ENCODE results near the gene PNCK.
"Not testable (repeated sequence)": the region's sequence is repeated elsewhere in the genome, so short reads cannot be mapped to it uniquely, and the experiment has no call there.

Gene PNCK

DNA sequence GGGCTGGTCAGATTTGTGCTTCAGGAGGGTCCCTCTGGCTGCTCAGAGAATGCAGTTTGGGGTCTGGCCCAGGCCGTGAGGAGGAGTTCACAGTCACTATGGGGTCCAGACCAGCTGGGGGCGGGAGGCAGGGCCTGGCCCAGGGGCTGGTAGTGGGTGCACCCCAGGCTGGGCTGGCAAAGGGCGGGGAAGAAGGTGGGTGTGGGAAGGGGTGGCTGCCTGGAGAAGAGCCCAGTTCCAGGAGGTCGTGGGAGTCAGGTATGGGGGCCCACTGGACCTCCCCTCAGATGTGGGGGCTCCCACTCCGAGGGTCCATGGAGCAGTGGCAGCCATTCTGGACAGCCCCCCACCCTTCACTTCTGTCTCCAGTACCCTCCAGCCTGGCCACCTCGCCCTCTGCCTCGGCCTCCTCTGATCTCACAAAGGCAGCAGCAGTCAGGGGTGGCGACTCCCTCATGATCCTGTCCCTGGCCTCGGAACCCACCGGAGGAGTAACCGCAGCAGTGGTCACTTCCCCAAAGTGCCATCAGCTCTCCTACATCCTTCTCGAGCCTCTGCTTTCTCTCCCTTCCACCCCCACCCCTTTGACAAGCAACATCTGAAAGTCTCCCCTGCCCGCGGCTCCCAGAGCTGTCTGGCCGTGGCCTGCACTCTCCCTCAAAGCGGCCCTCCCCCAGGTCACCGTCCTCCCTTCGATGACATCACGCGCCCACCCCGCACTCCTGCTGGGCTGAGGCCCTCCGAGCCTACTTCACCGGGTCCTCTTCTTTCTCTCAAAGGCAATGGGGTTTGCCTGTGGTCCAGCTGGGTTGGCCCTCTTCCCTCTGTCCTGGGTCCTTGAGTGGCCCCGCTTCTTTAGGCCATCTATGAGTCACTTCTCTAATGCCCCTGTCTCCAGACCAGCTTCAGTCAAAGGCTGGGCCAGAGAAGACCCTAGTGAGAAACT, 12.4 kb upstream of the PNCK start:
- no peak for DNase-seq (ENCODE audit: low read depth)

DNA sequence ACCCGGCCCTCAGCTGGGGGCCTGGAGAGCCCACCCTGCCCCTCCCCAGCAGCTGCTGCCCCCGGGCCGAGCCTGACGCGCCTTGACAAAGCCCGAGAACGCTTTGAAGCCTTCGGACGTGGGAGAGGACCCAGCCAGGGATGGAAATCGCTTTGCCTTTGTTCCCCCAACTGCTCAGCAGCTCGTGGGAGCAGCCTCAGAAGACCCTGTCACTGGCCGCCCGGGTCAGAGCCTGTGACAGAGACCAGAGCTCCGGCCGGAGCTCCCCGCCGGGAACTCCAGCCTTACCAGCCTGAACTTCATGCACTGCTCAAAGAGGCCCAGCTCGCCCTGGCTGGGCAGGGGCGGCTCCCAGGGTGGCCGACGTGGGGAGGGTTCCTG, 11.5 kb upstream of the PNCK start:
- no peak for DNase-seq (ENCODE audit: low read depth)

DNA sequence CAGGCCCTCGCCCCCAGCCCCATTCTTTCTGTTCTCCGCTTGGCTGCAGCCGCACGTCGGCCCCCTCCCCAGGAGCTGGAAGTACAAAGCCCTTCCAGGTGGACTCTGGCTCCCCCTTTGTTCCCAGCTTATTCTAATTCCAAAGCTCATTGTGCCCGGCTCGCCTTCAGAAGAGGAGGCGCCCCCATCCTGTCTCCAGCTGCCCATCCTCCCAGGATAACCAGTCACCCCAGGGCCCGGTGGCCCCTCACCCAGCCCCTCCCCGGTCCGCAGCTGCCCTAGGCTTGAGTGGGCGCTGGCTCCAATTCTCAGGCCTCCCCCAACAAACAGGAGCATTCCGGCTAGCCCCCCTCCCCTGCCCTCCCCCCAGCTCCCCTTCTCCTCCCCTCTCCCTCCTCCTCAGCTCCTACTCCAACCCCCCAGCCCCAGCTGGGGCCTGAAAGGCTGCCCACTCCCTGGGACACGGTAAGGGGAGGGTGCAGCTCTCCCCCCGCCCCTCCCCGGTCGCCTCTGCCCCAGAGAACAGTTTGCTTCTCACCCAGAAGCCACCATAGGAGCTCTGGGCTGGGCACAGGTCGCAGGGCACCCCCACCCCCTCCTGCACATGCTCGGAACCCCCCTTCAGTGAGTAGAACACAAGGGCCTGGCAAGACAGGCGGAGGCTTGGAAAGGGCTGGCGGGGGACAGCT, 11.0 kb upstream of the PNCK start:
- no peak for DNase-seq (ENCODE audit: low read depth)

DNA sequence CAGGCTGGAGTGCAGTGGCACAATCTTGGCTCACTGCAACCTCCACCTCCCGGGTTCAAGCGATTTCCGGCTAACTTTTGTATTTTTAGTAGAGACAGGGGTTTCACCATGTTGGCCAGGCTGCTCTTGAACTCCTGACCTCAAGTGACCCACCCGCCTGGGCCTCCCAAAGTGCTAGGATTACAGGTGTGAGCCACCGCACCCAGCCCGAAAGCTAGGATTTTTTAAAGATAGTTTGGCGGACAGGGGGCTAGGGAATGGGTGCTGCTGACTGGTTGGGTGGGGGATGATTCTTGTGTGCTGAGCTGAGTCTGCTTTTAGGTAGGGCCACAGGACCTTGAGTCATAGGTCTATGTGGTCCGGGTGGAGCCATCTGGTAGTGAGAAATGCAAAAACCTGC, 9.9 kb upstream of the PNCK start:
- not testable (repeated sequence) for DNase-seq (ENCODE audit: low read depth)

DNA sequence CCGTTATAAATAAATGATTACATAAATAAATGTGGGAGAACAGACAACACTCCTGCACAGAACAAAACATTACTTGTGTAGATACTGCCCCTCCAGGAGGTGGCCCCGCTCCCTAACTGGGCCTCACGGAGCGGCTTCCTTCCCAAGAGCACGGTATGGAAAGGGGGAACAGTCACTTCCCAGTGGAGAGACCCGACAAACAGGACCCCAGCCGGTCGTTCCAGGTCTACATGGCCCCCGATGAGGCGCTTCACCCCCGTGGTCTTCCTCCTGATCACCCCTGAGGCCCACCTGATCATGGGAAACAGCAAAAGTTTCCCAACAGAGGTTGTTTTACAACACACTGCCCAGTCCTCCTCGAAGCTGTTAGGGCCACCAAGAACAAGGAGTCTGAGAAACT, 7.6 kb upstream of the PNCK start:
- no peak for DNase-seq (ENCODE audit: low read depth)

DNA sequence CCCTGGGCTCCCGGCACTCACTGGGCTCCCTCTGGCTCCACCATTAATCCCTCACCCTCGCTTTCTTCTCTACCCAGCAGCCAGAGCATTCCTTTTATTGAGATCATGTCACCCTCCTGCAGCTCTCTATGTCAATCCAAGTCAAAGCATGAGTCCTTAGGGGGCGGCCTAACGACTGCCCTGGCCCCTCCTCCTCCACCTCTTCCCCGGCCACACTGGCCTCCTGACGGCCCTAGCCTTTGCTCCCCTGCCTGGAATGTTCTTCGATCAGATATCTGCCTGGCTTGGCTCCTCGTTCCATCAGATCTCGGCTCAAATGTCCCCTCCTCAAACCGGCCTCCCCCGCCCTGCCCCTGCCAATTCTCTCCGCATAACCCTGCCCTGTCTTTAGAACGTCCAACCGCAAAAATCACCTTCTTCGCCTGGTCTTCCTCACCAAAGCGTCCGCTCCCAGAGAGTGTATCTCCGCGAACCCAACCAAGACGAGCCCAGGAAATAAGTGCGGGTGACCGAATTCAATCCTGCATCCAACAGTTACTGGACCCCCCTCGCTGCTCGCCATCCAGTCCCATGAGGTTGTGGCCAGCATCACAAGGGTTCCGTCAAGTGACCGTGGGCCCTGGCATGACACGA, 722 bp upstream of the PNCK start:
- no peak for DNase-seq (ENCODE audit: low read depth)

DNA sequence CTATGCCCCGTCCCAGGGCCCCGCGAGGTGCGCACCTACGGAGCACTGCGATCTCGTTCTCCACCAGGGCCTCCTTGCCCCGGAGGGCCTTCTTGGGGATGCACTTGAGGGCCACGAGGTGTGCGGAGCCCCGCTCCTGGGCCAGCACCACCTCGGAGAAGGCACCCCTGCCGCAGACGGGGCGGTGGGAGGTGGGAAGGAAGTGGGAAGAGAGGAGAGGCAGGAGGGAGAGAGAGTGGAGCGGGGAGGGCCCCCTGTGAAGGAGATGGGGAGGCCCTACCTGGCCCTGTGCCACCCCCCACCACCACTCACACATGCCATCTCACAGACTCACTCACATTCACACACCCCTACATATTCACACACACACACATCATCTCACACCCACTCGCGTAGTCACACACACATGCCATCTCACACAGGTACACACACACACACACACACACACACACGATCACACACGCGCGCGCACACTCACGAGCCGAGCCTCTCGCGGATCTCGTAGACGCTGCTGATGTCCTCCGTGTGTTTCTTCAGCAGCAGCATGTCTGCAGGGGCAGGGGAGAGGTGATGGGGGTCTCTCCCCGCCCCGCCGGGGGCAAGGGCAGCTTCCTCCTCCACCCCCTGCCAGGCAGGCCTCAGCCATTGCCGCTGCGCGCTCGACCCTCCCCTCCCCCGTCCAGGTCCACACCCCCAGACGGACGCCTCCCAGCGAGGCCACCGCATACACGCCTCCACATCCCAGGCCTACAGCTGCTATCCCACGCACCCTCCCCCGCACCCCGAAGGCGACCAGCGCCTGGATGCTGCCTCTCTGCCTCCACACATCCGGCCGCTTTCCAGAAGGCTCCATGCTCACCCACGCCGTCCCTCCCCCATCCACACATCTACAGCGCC, 834 bp downstream of the PNCK start:
- DNase-seq (ENCODE audit: low read depth), result no peak

DNA sequence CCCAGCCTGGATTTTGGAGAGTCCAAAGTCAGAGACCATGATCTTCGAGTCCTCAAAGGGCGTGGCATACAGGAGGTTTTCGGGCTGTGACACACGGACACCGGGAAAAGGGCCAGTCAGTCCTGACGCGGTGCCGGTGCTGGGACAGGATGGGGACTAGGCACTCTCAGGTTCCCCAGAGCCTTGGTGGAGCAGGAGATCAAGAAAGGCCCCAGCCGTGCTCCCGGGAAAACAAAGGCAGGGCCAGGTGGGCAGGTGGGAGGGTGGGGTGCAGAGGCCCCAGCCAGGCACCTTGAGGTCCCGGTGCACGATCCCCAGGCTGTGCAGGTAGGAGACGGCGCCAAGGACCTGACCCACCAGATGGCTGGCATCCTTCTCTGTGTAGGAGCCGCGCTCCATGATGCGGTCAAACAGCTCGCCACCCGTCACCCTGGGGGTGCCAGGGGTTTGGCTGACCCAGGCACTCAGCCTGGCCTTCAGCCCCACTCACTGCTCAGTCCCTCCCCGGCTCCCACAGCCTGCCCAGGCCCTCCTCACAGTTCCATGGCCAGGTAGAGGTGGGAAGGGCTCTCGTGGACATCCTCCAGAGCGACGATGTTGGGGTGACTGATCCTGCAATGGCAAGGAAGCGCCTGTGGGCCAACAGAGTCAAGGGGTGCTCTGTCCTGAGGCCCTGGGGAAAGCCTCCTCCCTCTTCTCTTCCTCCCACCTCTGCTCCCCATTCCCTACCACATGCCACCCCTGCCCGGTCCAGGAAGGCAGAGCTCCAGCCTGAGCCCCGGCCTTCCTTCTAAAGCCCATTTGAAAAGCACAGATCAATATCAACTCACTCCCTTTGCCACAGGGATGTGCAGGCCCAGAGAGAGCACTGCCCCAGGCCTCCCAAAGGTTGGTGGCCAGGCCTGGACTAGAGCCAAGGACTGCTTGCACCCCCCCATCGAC, 1.8 kb downstream of the PNCK start:
- no peak for DNase-seq (ENCODE audit: low read depth)

DNA sequence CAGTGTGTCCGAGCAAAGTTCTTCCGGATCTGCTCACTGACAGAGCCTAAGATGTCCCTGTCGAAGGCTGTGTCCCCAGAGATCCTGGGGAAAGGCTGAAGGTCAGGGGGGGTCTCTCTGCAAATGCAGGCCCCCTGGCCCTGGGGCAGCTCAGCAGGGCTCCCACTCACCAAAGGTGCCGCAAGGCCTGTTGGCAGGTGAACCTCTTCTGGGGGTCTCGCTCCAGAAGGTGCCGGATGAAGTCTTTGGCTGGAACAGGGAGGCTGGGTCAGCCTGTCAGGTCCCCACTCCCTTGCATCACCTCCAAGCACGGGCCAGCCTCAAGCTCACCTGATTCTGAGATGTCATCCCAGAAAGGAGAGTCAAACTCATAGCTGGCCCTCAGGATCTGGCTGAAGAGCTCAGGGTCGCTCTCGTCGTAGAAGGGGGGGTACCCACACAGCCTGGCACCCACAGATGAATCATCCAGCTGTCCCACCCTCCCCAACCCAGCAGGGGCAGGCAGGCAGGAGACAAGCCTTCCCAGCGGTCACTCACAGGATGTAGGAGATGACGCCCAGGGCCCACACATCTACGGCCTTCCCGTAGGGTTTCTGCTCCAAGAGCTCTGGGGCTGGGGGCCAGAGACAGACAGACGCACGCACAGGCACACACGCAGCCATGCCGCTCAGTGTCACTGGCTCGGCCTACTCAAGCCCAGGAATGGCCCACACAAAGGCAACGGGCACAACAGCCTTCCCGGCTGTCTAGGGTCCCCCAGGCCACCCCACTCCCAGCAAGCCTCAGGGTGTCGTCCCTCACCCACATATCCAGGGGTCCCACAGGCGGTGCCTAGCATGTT, 2.6 kb downstream of the PNCK start:
- DNase-seq (ENCODE audit: low read depth), result no peak

DNA sequence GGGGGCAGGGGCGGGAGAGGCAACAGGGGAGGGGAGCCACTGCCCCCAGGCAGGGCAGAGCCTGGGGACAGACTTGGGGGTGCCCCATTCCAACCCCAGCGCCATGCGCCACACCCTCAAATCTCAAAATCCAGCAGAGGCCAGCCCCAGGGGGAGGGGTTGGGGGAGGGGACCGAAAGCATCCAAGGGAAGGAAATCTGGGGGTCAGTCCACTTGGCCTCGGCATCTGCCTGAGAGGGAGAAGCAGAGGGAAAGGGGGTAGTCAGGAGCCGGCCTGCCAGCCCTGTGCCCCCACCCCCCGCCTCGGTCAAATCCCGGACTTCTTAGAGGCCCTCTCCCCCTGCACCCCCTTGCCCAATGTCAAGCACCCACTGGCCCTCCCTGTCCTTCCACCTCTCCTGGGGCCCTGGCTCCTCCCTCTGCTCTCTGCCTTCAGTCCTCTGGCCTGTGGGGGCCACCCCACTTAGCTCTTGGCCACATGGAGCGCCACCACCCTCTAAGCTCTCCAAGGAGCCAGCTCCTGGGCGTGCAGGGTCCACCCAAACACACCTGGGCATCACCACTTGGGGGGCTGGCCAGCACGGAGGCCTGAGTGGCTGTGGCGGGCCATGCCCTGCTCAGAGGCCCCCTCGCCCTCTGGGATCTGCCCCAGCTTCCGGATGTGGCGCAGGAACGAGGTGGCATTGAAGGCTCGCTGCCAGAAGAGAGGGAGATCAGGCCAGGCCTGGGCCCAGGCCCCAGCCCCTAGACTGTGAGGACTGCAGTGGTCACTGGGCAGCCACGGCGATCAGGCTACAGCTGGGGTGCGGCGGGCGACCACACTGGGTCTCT, 3.5 kb downstream of the PNCK start:
- no peak for DNase-seq (ENCODE audit: low read depth)

DNA sequence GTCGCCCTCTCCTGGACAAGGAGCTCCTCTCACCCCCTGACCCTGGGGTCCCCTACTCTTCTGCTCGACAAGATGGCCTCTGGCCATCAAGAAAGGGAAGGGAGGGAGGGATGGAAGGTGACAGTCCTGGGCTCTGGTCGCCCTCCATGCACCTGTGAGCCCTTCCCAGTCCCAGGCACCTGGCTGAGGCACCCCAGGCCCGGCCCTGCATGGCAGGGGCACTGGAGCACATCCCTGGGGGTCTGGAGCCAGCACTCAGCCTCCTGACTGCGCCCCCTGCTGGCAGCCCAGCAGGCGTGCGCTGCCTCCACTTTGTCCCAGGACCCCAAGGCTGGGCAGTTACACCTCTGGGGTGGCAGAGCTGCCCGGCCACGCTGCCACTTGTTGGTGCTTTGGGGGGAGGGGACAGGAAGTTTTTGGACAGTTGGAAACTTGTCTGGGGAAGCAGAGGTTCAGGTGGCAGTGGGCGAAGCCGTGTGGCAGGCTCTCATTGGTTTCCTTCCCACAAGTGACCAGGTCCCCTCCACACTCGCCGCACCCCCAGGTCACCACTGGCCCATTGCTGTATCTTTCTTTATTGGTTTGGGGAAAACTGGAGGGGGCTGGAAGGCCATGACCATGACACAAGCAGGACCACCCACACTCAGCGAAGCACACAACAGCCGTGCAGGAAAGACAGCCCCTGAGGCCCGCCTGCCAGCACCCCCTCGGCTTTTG, 4.3 kb downstream of the PNCK start:
- DNase-seq (ENCODE audit: low read depth), result peak; percentile 22

DNA sequence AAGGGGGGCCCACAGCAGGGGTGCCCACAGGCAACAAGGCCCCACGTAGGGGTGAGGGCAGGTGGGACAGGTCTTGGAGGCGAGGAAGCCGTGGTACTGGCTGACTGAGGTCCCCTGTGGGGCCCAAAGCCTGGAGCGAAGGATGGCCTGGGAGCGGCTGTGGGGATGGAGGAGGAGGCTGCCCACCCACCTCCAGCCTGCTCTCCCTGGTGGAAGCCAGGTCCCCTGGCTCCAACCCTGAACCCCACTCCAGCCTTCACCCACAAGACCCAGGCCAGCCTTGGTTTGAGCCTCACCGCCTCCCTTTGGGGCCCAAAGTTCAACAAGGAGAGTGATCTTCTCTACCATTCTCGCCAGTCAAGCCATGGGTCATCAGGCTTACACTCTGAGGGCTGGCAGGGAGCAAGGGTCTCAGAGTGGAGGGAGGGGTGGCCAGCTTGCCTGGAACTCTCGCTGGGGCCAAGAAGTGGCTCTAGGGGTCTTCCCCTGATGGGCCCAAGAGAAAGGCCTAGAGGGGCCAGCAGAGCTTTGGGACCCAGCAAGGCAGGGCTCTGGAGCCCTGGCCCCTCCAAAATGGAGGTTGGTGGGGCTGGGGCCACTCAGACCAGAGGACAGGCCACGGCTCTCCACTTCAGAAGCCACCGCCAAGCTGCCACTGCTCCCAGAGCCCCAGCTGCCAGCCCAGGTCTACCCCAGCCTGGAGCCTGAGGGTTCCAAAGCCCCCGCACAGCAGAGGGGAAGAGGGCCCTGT, 5.0 kb downstream of the PNCK start:
- no peak for DNase-seq (ENCODE audit: low read depth)

DNA sequence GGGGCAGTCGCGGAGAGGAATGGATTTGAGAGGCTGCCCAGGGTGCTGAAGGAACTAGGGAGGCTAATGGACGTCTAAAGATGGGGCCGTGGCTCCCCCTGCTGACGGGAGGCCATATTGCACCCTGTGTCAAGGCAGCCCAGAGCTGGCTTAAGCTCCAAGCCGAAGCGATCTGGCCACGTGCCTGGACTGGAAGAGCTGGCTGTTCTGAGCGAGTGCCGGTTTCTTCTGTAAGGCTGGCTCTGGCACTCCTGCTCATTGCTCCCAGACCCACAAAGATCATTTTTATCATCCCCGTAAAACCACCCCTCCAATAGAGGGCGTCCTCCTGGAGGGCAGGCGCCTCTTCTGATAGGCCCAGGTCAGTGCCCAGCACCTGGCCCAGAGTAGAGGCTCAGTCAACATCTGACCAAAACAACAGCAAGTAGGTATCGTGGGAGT, 5.6 kb downstream of the PNCK start:
- peak; percentile 61 for DNase-seq (ENCODE audit: low read depth)

DNA sequence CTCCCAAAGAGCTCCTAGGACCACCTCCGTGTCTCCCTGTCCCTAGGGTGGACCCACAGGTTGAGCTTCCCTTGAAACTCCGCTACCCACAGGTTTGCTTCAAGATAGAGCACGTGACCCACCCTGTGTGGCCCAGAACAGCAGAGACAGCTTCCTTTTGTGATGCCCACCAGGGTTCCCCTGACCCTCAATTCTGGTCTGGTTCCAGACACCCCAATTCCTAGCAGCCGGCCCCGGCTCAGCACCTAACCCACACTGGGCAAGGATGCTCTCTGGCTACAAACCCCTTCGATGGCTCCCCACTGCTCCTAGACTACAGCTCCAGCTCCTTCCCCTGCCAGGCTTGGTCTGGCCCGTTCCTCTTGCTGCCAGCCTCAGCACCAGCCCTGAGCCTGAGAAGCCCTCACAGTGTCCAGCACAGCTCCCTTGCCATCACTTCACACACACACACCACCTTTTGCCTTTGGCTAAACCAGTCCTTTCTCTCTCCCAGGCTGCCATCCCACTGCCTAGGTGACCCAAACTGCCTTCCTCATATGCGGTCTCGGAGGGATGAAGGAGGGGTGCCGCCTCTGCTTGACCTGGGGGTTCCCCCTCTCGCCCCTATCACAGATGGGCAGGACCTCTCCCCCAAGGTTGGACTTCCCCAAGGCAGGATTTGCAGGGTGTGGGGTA, 6.2 kb downstream of the PNCK start:
- DNase-seq (ENCODE audit: low read depth), result no peak

DNA sequence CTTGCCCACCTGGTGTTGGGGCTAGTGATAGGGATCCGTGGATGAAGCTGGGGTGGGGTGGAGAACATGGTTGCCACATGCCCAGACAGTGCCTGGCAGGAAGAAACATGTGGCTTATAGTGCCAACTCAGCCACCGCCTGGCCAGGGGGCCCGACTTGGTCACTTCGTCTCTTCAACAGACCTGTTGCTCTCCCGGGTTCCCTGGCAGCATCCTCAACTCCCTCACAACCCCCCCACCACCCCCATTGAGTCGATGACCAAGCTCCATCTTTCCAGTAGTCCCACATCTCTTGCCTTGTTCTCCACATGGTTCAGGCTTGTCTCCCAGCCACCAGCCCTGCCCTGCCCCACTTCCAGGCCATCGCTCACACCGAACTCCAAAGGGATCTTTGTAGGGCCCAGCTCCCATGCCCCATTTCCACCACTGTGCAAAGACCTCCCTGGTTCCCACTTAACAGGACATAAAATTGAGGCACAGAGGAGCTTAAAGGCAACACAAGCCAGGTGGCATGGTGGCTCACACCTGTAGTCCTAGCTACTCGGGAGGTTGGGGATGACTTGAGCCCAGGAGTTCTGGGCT, 7.8 kb downstream of the PNCK start:
- DNase-seq (ENCODE audit: low read depth), result no peak

DNA sequence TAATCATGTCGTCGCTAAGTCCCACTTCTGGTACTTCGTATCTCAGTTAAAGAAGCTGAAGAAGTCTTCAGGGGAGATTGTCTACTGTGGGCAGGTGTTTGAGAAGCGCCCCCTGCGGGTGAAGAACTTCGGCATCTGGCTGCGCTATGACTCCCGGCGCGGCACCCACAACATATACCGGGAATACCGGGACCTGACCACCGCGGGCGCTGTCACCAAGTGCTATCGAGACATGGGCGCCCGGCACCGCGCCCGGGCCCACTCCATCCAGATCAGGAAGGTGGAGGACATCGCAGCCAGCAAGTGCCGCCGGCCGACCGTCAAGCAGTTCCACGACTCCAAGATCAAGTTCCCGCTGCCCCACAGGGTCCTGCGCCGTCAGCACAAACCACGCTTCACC, 11.3 kb downstream of the PNCK start:
- DNase-seq (ENCODE audit: low read depth), result peak; percentile 33

All from T follicular helper cell (primary cell).